Activated CD4-positive, alpha-beta T cell treated with anti-CD3 and anti-CD28 coated beads, Interleukin-2, amount 50 U/mL, for 4 hours (primary cell): ENCODE data around the gene HHAT.

Experiments
- DNase-seq, 2 experiments: peaks; one replicate each; pipeline ENCODE4 v3.0.0-alpha.2; 2020

HHAT gene

GRCh38 chr1:210558302-210558701, 229.6 kb downstream of the HHAT start:
- DNase-seq: no peak

- no peak for DNase-seq
These were observed 236.6 kb downstream of the HHAT start for GRCh38 chr1:210565306-210565705.

DNA sequence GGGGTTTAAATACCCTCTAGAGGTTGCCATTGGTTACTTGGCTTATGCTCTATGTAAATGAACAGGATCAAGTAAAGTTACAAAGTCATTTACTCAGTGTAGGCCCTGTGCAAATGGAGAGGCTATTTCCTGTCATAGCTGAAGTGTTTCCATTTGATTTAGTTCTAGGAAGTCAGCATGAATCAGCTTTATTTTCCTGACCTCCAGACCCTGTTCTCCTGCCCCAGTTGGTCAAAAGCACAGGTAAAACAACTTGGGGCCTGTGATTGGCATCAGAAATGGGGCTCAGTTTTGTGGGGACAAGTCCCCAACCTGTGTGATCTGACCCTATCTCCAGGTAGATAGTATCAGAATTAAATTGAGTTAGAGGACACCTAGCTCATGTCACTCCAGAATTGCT, 239.9 kb downstream of the HHAT start:
- no peak for DNase-seq

DNA sequence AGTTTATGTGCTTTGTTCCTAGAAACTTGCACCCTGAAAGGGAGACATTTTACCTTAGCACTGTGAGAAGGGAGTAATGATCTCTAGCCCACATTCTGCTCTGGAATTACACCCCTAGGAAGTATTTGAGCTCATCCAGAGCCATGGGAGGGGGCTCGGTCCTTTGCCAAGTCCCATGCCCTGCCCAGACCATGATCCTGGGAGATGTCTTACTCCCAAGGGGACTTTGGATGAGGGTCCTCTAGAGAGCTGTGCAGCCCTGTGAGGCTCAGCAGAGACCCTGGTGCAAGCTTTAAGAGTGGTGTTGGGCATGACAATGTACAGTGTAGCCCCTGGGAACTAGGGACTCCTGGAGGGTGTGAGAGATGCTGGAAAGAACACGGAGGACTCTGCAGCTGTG, 241.4 kb downstream of the HHAT start:
- no peak for DNase-seq

GRCh38 chr1:210571356-210572284, 242.9 kb downstream of the HHAT start:
- DNase-seq: no peak

- no peak for DNase-seq
These were observed 244.4 kb downstream of the HHAT start for GRCh38 chr1:210573141-210573540.

- no peak for DNase-seq
These were observed 253.7 kb downstream of the HHAT start for GRCh38 chr1:210582205-210582970.

DNA sequence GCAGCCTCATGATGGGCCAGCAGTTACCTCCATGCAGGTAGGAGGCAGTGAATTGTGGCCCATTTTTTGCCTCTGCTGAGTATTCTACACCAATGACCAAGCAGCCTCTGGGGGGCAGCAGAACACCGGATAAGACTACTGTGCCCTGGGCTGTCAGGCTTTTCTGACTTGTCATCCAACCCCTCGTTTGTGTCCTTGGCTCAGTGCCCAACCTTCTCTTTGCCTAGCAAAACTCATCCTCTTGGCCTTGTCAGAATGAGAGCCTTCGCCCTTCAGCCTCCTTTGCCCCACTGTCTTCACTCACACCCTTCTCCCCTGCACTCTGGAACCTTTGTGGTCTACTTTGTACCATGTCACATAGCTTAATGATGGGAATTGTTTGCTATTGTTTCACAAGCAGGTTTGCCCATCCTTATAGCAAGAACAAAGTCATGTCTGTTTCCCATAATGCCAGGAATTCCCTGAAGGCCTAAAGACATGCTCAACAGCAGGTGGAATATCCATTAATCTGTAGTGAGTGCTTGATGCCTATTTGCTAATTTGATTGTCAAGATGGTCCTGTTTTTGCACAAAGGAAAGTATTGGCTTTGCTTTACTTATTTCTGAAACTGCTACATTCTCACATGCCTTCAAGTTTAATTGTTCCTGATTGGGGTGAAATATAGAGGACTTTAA, 255.9 kb downstream of the HHAT start:
- DNase-seq: peak; percentile 43 to 49

GRCh38 chr1:210586771-210587170, 258.1 kb downstream of the HHAT start:
- no peak for DNase-seq

DNA sequence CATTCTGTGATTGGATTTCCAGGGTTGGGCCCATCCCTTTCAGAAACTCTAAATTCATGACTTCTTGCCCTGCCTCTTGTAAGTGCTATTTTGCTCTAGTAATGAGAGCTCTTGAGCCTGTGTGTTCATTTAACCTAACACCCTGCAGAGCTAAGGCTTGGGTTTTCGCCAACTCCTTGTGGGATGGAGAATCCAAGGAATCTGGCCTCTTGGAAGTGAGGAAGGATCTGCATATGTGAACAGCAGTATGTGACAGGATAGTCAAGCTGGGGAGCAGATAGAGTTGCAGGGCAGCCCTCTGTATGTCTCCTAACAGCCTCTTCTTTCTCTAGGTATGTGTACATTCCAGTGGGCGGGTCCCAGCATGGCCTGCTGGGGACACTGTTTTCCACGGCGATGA, 258.9 kb downstream of the HHAT start:
- no peak for DNase-seq

DNA sequence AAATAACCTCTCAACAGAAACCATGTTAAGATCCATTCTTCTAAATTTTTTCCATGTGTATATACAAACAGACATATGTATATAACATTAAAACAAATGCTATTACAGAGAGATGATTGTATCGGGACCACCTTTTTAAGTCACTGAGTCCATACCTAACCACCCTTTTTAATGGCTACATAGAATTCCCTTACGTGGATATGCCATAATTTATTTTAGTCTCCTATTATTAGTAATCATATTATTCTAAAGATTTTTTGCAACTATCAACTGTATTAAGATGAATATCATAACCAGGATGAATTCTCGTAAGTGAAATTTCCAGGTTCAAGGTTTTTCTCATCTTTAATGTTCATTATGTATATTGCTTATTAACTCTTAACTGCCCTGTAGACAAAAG, 259.7 kb downstream of the HHAT start:
- no peak for DNase-seq

GRCh38 chr1:210588946-210589345, 260.2 kb downstream of the HHAT start:
- no peak for DNase-seq

GRCh38 chr1:210591214-210591613, 262.5 kb downstream of the HHAT start:
- DNase-seq: no peak

GRCh38 chr1:210594605-210595004, 265.9 kb downstream of the HHAT start:
- DNase-seq: no peak

- no peak for DNase-seq
These were observed 267.9 kb downstream of the HHAT start for GRCh38 chr1:210596641-210597040.

- DNase-seq: no peak
These were observed 268.9 kb downstream of the HHAT start for GRCh38 chr1:210597555-210598134.

- DNase-seq: no peak
These were observed 269.5 kb downstream of the HHAT start for GRCh38 chr1:210598135-210598652.

- no peak for DNase-seq
These were observed 271.9 kb downstream of the HHAT start for GRCh38 chr1:210600421-210601159.

- DNase-seq: no peak
These were observed 274.4 kb downstream of the HHAT start for GRCh38 chr1:210603123-210603522.

- no peak for DNase-seq
These were observed 276.4 kb downstream of the HHAT start for GRCh38 chr1:210605099-210605498.

GRCh38 chr1:210607361-210607760, 278.7 kb downstream of the HHAT start:
- no peak for DNase-seq

DNA sequence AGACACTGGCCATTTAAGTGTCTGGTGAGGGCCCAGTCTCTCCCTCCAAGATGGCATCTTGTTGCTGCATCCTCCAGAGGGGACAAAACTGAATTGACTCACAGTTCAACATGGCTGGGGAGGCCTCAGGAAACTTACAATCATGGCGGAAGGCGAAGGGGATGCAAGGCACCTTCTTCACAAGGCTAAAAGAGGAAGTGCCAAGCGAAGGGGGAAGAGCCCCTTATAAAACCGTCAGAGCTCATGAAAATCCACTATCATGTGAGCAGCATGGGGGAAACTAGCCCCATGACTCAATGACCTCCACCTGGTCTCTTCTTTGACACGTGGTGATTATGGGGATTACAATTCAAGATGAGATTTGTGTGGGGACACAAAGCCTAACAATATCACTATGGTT, 280.1 kb downstream of the HHAT start:
- no peak for DNase-seq
